Body of pancreas (tissue), 4 donors: ENCODE data around the gene ALKAL2. TPM values are rescaled to one million over a fixed set of nuclear protein-coding genes. Genes with fewer than 3 reads are reported as not detected.

Experiments
- ATAC-seq: fragments of 150-250 bp; one replicate; pipeline ENCODE4 v1.9.1; 2016
- DNase-seq, 4 donors: peaks; one replicate each; pipeline ENCODE4 v3.0.0-alpha.2; 2019
- H3K27ac ChIP-seq, 4 donors: fragments of 200-600 bp; sonication (generic); 1 replicate in 3 of 4; 2 replicates in 1 of 4; pipeline versions ENCODE4 v1.5.1 to v1.6.1; 2016 to 2019; ENCODE audit warnings: mild to moderate bottlenecking in 1 of 4, mixed read lengths in 1 of 4, moderate library complexity in 1 of 4
- H3K27me3 ChIP-seq, 2 donors: fragments of 200-600 bp; sonication (generic); one replicate each; pipeline ENCODE4 v1.6.0; 2016; ENCODE audit warnings: mild to moderate bottlenecking in 1 of 2
- H3K36me3 ChIP-seq, 2 donors: fragments of 200-600 bp; sonication (generic); replicated peaks in 1 of 2; 2 replicates each; pipeline ENCODE4 v1.5.1; 2016; ENCODE audit warnings: low read depth in 2 of 2; ENCODE audit not compliant: insufficient read depth in 1 of 2
- H3K4me1 ChIP-seq: fragments of 200-600 bp; sonication (generic); one replicate; pipeline ENCODE4 v1.6.0; 2016
- H3K4me3 ChIP-seq, 2 donors: fragments of 200-600 bp; sonication (generic); 1 replicate in 1 of 2; 2 replicates in 1 of 2; pipeline ENCODE4 v1.5.1; 2016 to 2019
- H3K9me3 ChIP-seq, 3 donors: fragments of 200-600 bp; sonication (generic); 1 replicate in 2 of 3; 2 replicates in 1 of 3; pipeline ENCODE4 v1.5.1; 2016
- POLR2A ChIP-seq, 3 donors: fragments of 450-650 bp; IDR thresholded peaks; one replicate each; pipeline ENCODE4 v1.6.1; 2016; ENCODE audit warnings: antibody characterized with exemption in 3 of 3, mild to moderate bottlenecking in 2 of 3
- WGBS, 2 donors: methylation state at CpG; one replicate each; pipeline ENCODE4 v1.1.5; 2017; 5-methylcytosine and 5-hydroxymethylcytosine counted together
- intact Hi-C: fragments of 100-400 bp; cut with DNase I; formaldehyde crosslinking; loops from one replicate; pipeline ENCODE4 v1.15.1; 2023
- total RNA-seq, 2 donors: library from RNA; depleted of rRNA; stranded (reverse); fragments of >200 nt; gene quantifications; one replicate each; pipeline ENCODE4 v1.1.0, GENCODE V29; 2016
- TF ChIP-seq, protein P1 (sequence below), 7 experiments: fragments of 450-650 bp in 4 of 7; fragments of 200-600 bp in 3 of 7; sonication (generic) in 3 of 7; IDR thresholded peaks; one replicate each; pipeline ENCODE4 v1.5.1; 2016 to 2019; ENCODE audit warnings: antibody characterized with exemption in 7 of 7

The ALKAL2 gene
- total RNA-seq, 2 donors from 2014 or later = 56.6 to 104 TPM

DNA sequence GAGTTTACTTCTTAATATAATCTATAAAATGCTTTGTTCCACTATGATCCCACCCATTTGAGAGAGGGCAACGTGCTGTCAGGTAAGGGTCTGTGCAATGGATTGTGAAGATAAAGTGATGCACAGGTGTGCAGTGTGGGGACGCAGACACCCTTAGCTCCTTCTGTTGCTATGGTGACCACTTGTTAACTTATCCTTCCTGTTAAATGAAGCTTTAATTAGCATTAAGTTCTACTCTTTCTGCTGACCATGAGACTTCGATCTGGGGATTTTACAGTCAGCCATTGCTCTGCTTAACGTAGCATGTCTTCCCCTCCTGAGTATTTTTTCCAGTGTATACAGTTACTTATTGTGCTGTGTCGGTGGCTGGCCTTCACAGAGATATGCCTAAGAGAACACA lies 23.1 kb upstream of the ALKAL2 start:
- TF ChIP-seq, protein P1, sequence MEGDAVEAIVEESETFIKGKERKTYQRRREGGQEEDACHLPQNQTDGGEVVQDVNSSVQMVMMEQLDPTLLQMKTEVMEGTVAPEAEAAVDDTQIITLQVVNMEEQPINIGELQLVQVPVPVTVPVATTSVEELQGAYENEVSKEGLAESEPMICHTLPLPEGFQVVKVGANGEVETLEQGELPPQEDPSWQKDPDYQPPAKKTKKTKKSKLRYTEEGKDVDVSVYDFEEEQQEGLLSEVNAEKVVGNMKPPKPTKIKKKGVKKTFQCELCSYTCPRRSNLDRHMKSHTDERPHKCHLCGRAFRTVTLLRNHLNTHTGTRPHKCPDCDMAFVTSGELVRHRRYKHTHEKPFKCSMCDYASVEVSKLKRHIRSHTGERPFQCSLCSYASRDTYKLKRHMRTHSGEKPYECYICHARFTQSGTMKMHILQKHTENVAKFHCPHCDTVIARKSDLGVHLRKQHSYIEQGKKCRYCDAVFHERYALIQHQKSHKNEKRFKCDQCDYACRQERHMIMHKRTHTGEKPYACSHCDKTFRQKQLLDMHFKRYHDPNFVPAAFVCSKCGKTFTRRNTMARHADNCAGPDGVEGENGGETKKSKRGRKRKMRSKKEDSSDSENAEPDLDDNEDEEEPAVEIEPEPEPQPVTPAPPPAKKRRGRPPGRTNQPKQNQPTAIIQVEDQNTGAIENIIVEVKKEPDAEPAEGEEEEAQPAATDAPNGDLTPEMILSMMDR (IDR thresholded peaks at IDR 0.05) = no peak
- Histone ChIP-seq H3K4me3 (no peak overlapping the region), H3K9me3 (no peaks in the 10 kb centered on the region), H3K27ac (no peak overlapping the region), H3K27me3 (no peaks in the 10 kb centered on the region), H3K4me1 (no peaks in the 10 kb centered on the region), H3K36me3 (no peaks in the 10 kb centered on the region)
- intact Hi-C loops = no loop called here
- DNase-seq = no peak
- no peak for ATAC-seq
- WGBS, 2 donors = 64 to 65% methylated on average over 5 of the region's 5 CpGs

DNA sequence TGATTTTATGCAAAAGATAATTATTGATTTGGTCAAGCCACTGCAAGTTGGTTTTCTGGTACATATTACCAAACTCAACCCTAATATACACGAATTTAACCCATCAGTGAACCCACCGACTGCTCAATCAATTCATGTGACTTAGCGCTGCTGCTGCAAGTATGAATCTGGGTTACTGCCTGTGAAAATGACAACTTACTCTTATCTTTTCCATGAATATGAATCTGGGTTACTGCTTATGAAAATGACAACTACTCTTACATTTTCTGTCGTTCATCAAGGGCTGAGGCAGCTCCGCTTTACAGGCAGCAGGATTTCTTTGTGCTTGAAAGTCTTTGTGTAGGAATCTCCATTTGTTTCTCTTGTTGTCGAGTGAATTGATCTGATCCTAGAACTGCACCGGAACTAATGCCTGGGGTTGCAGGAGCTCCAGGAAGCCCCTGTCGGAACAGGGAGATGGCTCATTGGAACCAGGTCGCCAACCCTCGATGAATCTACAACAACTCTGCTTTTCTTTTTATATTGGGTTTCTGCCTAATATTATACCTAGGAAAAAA lies 22.1 kb upstream of the ALKAL2 start:
- H3K4me1 ChIP-seq = no peaks in the 10 kb centered on the region
- intact Hi-C loops = no loop called here
- no peak overlapping the region for H3K4me3 ChIP-seq
- no peaks in the 10 kb centered on the region for H3K9me3 ChIP-seq
- DNase-seq = no peak
- H3K27ac ChIP-seq = no peak overlapping the region
- ATAC-seq = no peak
- TF ChIP-seq, protein P1 (IDR thresholded peaks at IDR 0.05) = no peak
- TF ChIP-seq POLR2A (IDR thresholded peaks at IDR 0.05) = no peak
- WGBS, 2 donors = 68 to 75% methylated on average over 10 of the region's 10 CpGs
- no peaks in the 10 kb centered on the region for H3K27me3 ChIP-seq
- H3K36me3 ChIP-seq = no peaks in the 10 kb centered on the region

DNA sequence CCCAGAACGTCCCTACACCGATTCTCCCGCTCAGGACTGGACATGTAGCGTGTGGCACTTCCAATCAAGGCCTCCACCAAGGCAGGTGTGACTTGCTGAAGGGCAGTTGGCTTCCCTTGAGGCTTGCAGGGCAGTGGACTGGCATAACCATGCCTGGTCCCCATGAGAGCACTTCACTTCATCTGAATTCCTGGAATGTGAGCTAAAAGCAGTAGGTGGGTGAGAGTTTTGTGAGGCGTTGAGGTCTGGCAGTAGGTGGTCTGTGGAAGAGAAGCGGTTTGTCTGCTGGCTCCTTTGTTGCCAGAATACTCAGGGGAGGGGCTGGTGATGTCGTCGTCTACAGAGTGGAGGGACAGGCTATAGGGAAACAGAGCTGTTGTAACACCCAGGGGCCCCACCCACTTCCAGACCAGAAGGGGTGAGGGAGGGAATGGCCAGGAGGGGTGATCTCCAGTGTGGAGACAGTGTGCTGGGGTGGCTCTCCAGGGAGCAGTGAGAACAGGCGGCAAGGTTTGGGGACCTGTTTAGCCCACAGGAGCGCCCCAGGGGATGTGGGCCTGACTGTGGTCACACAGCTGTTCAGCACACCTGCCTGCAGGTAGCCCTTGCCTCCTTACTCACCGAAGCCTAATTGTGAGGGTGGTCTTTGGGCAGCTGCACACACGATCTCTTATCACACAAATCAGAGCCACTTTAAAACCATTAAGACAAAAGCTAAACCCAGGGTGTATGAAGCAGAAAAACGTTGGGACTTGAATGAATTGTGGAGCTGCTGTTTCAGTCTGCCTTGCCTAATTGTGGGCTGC lies 21.5 kb upstream of the ALKAL2 start:
- H3K27me3 ChIP-seq = no peaks in the 10 kb centered on the region
- intact Hi-C loops = no loop called here
- 65 to 73% methylated on average over 13 of the region's 13 CpGs for WGBS, 2 donors
- no peaks in the 10 kb centered on the region for H3K4me1 ChIP-seq
- H3K36me3 ChIP-seq = no peaks in the 10 kb centered on the region
- no peaks in the 10 kb centered on the region for H3K9me3 ChIP-seq
- TF ChIP-seq POLR2A (IDR thresholded peaks at IDR 0.05) = no peak
- TF ChIP-seq, protein P1 (IDR thresholded peaks at IDR 0.05) = no peak
- no peak overlapping the region for H3K4me3 ChIP-seq
- no peak overlapping the region for H3K27ac ChIP-seq
- ATAC-seq = no peak
- DNase-seq = no peak

DNA sequence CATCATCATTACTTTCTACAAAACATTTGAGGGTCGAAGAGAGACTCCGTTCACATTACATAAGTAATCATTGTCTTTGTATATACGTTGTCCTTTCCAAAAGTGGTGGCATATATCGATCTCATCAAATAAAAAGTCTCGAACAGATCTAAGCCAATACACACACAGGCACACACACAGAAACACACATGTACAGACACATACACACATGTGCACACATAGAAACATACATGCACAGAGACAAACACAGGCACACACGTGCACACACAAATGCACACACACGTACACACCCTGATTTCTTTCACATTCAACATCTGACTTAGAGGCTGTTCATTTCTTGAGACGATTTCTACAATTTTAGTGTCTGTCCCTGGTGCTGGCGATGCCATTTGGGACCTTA lies 17.5 kb upstream of the ALKAL2 start:
- WGBS, 2 donors = 89 to 91% methylated on average over 9 of the region's 9 CpGs
- no peaks in the 10 kb centered on the region for H3K9me3 ChIP-seq
- H3K27ac ChIP-seq = no peak overlapping the region
- ATAC-seq = no peak
- TF ChIP-seq, protein P1 (IDR thresholded peaks at IDR 0.05) = no peak
- TF ChIP-seq POLR2A (IDR thresholded peaks at IDR 0.05) = no peak
- no peaks in the 10 kb centered on the region for H3K4me1 ChIP-seq
- H3K4me3 ChIP-seq = no peak overlapping the region
- intact Hi-C loops = no loop called here
- no peaks in the 10 kb centered on the region for H3K36me3 ChIP-seq
- no peak for DNase-seq
- H3K27me3 ChIP-seq = no peaks in the 10 kb centered on the region

DNA sequence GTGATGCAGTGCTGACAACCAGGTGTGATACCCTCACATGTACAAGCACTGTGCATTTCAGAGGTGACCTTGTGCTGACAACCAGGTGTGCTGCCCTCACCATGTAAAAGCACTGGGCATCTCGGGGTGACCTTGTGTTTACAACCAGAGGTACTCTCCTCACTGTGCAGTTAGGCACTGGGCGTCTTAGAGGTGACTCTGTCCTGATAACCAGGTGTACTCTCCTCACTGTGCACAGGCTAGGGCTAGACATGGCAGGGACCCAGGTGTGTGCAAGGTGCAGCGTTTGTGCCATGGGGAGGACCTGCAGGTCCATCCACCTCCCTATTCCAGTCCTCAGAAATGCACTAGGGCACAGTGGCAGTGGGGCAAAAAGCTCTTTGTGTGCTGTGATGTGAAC lies 8.5 kb upstream of the ALKAL2 start:
- Histone ChIP-seq H3K9me3 (no peaks in the 10 kb centered on the region), H3K4me1 (no peaks in the 10 kb centered on the region), H3K36me3 (no peaks in the 10 kb centered on the region), H3K4me3 (no peak overlapping the region), H3K27me3 (no peaks in the 10 kb centered on the region), H3K27ac (no peak overlapping the region)
- TF ChIP-seq POLR2A (IDR thresholded peaks at IDR 0.05) = no peak
- TF ChIP-seq, protein P1 (IDR thresholded peaks at IDR 0.05) = no peak
- DNase-seq (no peak), ATAC-seq (no peak)
- intact Hi-C loops = no loop called here
- 42 to 50% methylated on average over 1 to 3 of the region's 3 CpGs for WGBS, 2 donors
